Renal cortex interstitium (tissue), 11 donors: Measurements from ENCODE around the gene SCYGR4. TPM values are rescaled to one million over a fixed set of nuclear protein-coding genes. Genes with fewer than 3 reads are reported as not detected.
"Not testable (repeated sequence)": the region's sequence is repeated elsewhere in the genome, so short reads cannot be mapped to it uniquely, and the experiment has no call there.

Experiments
- DNase-seq, 11 donors: peaks; one replicate each; pipeline ENCODE4 v3.0.0-alpha.2; 2013; ENCODE audit warnings: low read depth in 9 of 11, low spot score in 4 of 11; ENCODE audit errors: extremely low read depth in 1 of 11
- polyA plus RNA-seq, 3 donors: library from polyadenylated mRNA; unstranded; fragments of 120-200 nt; gene quantifications; one replicate each; pipeline ENCODE4 v1.2.1, GENCODE V29; 2013; ENCODE audit not compliant: insufficient read length in 3 of 3

The SCYGR4 gene
- polyA plus RNA-seq, 3 donors, result not detected

- no peak for DNase-seq
These were observed 40.0 kb downstream of the SCYGR4 start for GRCh38 chr2:227657199-227657845.

- no peak for DNase-seq
These were observed 43.8 kb downstream of the SCYGR4 start for GRCh38 chr2:227661025-227661649.

- no peak for DNase-seq
These were observed 44.5 kb downstream of the SCYGR4 start for GRCh38 chr2:227661827-227662226.

- no peak for DNase-seq
These were observed 48.1 kb downstream of the SCYGR4 start for GRCh38 chr2:227665189-227665940.

GRCh38 chr2:227666631-227667170 is 49.4 kb downstream of the SCYGR4 start, which contains the start of gene SCYGR5:
TSS of gene SCYGR5 (plus strand) at chr2:227666804. CDS start at chr2:227666804, 0 bp downstream.
- not testable (repeated sequence) for DNase-seq

Other genes starting within 250 kb of the SCYGR4 start
- gene TM4SF20, start 238.2 kb upstream of the SCYGR4 start, polyA plus RNA-seq, result under 1 TPM; 0.06 to 0.38 (median 0.11) TPM
- not detected for gene SCYGR1, start 229.5 kb upstream of the SCYGR4 start, polyA plus RNA-seq
- gene AGFG1, start 145.3 kb upstream of the SCYGR4 start, polyA plus RNA-seq, result 10 to 100 TPM; 63.1 to 79.2 (median 73.4) TPM
- not detected for gene SCYGR2, start 18.6 kb upstream of the SCYGR4 start, polyA plus RNA-seq
- gene SCYGR3, start 2.7 kb upstream of the SCYGR4 start, polyA plus RNA-seq, result not detected
- not detected for gene SCYGR5, start 49.3 kb downstream of the SCYGR4 start, polyA plus RNA-seq
- gene SLC19A3, start 100.5 kb downstream of the SCYGR4 start, polyA plus RNA-seq, result 10 to 100 TPM in 2 of 3 donors, 1 to 10 TPM in 1; 6.7 to 15.8 (median 10.1) TPM
- not detected for gene SCYGR6, start 107.3 kb downstream of the SCYGR4 start, polyA plus RNA-seq
- not detected for gene SCYGR7, start 110.8 kb downstream of the SCYGR4 start, polyA plus RNA-seq
- gene SCYGR8, start 128.4 kb downstream of the SCYGR4 start, polyA plus RNA-seq, result not detected
- gene CCL20, start 196.3 kb downstream of the SCYGR4 start, polyA plus RNA-seq, result under 1 TPM in 2 of 3 donors, not detected in 1; 0.39 to 0.74 TPM